GM23338 (cell line): ENCODE data around the gene RTEL1. TPM values are rescaled to one million over a fixed set of nuclear protein-coding genes. Genes with fewer than 3 reads are reported as not detected.

ENCODE experiments used
- ATAC-seq: fragments of 200-7000 bp; cut with Tn5 transposase; 3 replicates; pipeline ENCODE4 v1.9.1; 2020
- DNase-seq: peaks from one replicate; pipeline ENCODE4 v3.0.0-alpha.2; 2015; ENCODE audit warnings: low spot score
- H2AFZ ChIP-seq: fragments of 200-600 bp; sonication (generic); 2 replicates; pipeline ENCODE4 v1.8.0; 2016; ENCODE audit warnings: antibody characterized with exemption, mild to moderate bottlenecking, moderate library complexity
- H3F3A ChIP-seq: fragments of 200-600 bp; sonication (generic); replicated peaks from 2 replicates; pipeline ENCODE4 v1.8.0; 2017; ENCODE audit warnings: antibody characterized with exemption, mixed run types, low read depth
- H3K27ac ChIP-seq: fragments of 200-600 bp; sonication (generic); 2 replicates; pipeline ENCODE4 v1.6.1; 2016; ENCODE audit warnings: low read depth
- H3K27me3 ChIP-seq: fragments of 200-600 bp; sonication (generic); 2 replicates; pipeline ENCODE4 v1.8.0; 2016; ENCODE audit warnings: mild to moderate bottlenecking, mixed run types, moderate library complexity; ENCODE audit not compliant: insufficient read depth
- H3K36me3 ChIP-seq: fragments of 200-600 bp; sonication (generic); 2 replicates; pipeline ENCODE4 v1.8.0; 2016; ENCODE audit warnings: mild to moderate bottlenecking; ENCODE audit not compliant: insufficient read depth
- H3K4me1 ChIP-seq: fragments of 200-600 bp; sonication (generic); 2 replicates; pipeline ENCODE4 v1.8.0; 2016; ENCODE audit warnings: mild to moderate bottlenecking, moderate library complexity; ENCODE audit not compliant: insufficient read depth
- H3K4me2 ChIP-seq: fragments of 200-600 bp; sonication (generic); 2 replicates; pipeline ENCODE4 v1.7.1; 2017; ENCODE audit warnings: mixed run types
- H3K4me3 ChIP-seq: fragments of 200-600 bp; sonication (generic); 2 replicates; pipeline ENCODE4 v1.6.1; 2016; ENCODE audit warnings: mixed run types
- H3K79me2 ChIP-seq: fragments of 200-600 bp; sonication (generic); replicated peaks from 2 replicates; pipeline ENCODE4 v1.8.0; 2017; ENCODE audit warnings: mild to moderate bottlenecking; ENCODE audit not compliant: insufficient read depth
- H3K9me2 ChIP-seq: fragments of 200-600 bp; sonication (generic); 2 replicates; pipeline ENCODE4 v1.8.0; 2017; ENCODE audit not compliant: insufficient read depth
- H4K20me1 ChIP-seq: fragments of 200-600 bp; sonication (generic); replicated peaks from 2 replicates; pipeline ENCODE4 v1.8.0; 2017; ENCODE audit warnings: mild to moderate bottlenecking; ENCODE audit not compliant: insufficient read depth
- H3K27ac Mint-ChIP-seq: 2 replicates; pipeline ENCODE4 v1.8.0; 2020; ENCODE audit warnings: inconsistent platforms, mild to moderate bottlenecking, moderate library complexity, mixed read lengths
- H3K27me3 Mint-ChIP-seq: 3 replicates; pipeline ENCODE4 v1.8.0; 2022; ENCODE audit warnings: low read depth, mild to moderate bottlenecking, moderate library complexity, mixed read lengths, inconsistent platforms; ENCODE audit not compliant: insufficient read depth, poor library complexity
- H3K36me3 Mint-ChIP-seq: 3 replicates; pipeline ENCODE4 v1.8.0; 2021; ENCODE audit warnings: low read depth, mild to moderate bottlenecking, inconsistent platforms, moderate library complexity, mixed read lengths
- H3K4me1 Mint-ChIP-seq: 3 replicates; pipeline ENCODE4 v1.8.0; 2020; ENCODE audit warnings: mild to moderate bottlenecking, inconsistent platforms, mixed read lengths
- H3K4me3 Mint-ChIP-seq: 3 replicates; pipeline ENCODE4 v1.8.0; 2021; ENCODE audit warnings: moderate library complexity, mild to moderate bottlenecking, inconsistent platforms, mixed read lengths
- H3K9me3 Mint-ChIP-seq: 3 replicates; pipeline ENCODE4 v1.8.0; 2020; ENCODE audit warnings: moderate library complexity, mild to moderate bottlenecking, inconsistent platforms, mixed read lengths
- CREB1 ChIP-seq: fragments of 250-450 bp; sonication (Bioruptor Pico); IDR thresholded peaks from 2 replicates; pipeline ENCODE4 v1.5.0; 2020; ENCODE audit warnings: low read depth, mild to moderate bottlenecking, moderate library complexity
- CTCF ChIP-seq, 2 experiments: fragments of 200-600 bp in 1 of 2; sonication (generic) in 1 of 2; conservative IDR thresholded peaks; 2 replicates each; pipeline versions ENCODE4 v1.5.1 to v1.6.1; 2016 to 2017; ENCODE audit warnings: antibody characterized with exemption in 2 of 2, low read depth in 2 of 2, mild to moderate bottlenecking in 2 of 2, moderate library complexity in 1 of 2
- ETS1 ChIP-seq: IDR thresholded peaks from 2 replicates; pipeline ENCODE4 v1.6.1; 2016; ENCODE audit warnings: antibody characterized with exemption
- EZH2 ChIP-seq: fragments of 200-600 bp; sonication (generic); IDR thresholded peaks from one replicate; pipeline ENCODE4 v1.8.0; 2017; ENCODE audit warnings: antibody characterized with exemption, mild to moderate bottlenecking, low read depth; ENCODE audit not compliant: unreplicated experiment
- EZH2phosphoT487 ChIP-seq: fragments of 200-600 bp; sonication (generic); IDR thresholded peaks from one replicate; pipeline ENCODE4 v1.8.1; 2018; ENCODE audit warnings: antibody characterized with exemption; ENCODE audit not compliant: unreplicated experiment
- JUNB ChIP-seq: IDR thresholded peaks from one replicate; pipeline ENCODE4 v1.6.1; 2016; ENCODE audit warnings: antibody characterized with exemption; ENCODE audit not compliant: unreplicated experiment
- NANOG ChIP-seq: IDR thresholded peaks from 2 replicates; pipeline ENCODE4 v1.6.1; 2016; ENCODE audit warnings: antibody characterized with exemption, borderline replicate concordance
- POLR2AphosphoS5 ChIP-seq: IDR thresholded peaks from 2 replicates; pipeline ENCODE4 v1.6.1; 2016; ENCODE audit warnings: antibody characterized with exemption, low read depth
- REST ChIP-seq: IDR thresholded peaks from one replicate; pipeline ENCODE4 v1.6.1; 2018; ENCODE audit warnings: antibody characterized with exemption; ENCODE audit not compliant: unreplicated experiment
- STAT1 ChIP-seq: IDR thresholded peaks from one replicate; pipeline ENCODE4 v1.6.1; 2016; ENCODE audit warnings: antibody characterized with exemption; ENCODE audit not compliant: unreplicated experiment
- ZNF114 ChIP-seq: fragments of 250-450 bp; sonication (Bioruptor Pico); IDR thresholded peaks from 2 replicates; pipeline ENCODE4 v1.5.0; 2020; ENCODE audit warnings: mild to moderate bottlenecking, moderate library complexity
- ZNF331 ChIP-seq: fragments of 250-450 bp; sonication (Bioruptor Pico); IDR thresholded peaks from 2 replicates; pipeline ENCODE4 v1.5.0; 2020; ENCODE audit warnings: low read depth, mild to moderate bottlenecking, moderate library complexity
- polyA plus RNA-seq: library from polyadenylated mRNA; unstranded; fragments of >200 nt; fragmentation: Nextera tagmentation; extraction: Ambion mirVana; gene quantifications from 2 replicates; pipeline ENCODE4 v1.2.1, GENCODE V29; 2016
- total RNA-seq: library from RNA; depleted of rRNA; stranded (reverse); fragments of >200 nt; shearing (Covaris generic); gene quantifications from 2 replicates; pipeline ENCODE4 v1.2.3, GENCODE V29; 2014
- TF ChIP-seq, protein P1 (sequence below): fragments of 250-450 bp; sonication (Bioruptor Pico); IDR thresholded peaks from 2 replicates; pipeline ENCODE4 v1.5.0; 2020; ENCODE audit warnings: mild to moderate bottlenecking, moderate library complexity

Gene RTEL1
- total and polyA plus RNA-seq, 2 experiments from 2014 or later = 14.2 to 34.5 TPM

GRCh38 chr20:63690898-63691710 lies 33.0 kb downstream of the RTEL1 start:
- Histone ChIP-seq H3K79me2 (no peaks in the 10 kb centered on the region), H3K36me3 (no peaks in the 10 kb centered on the region), H3K27ac (no peak overlapping the region), H4K20me1 (no peaks in the 10 kb centered on the region), H3K4me2 (no peak overlapping the region), H3K27me3 (no peaks in the 10 kb centered on the region), H3K4me1 (no peaks in the 10 kb centered on the region), H2AFZ (no peak overlapping the region), H3K4me3 (no peak overlapping the region), H3K9me2 (no peaks in the 10 kb centered on the region), H3F3A (no peaks in the 10 kb centered on the region)
- H3K27me3 Mint-ChIP-seq = peaks cover 24% of the 10 kb centered on the region
- peaks cover 14% of the 10 kb centered on the region; the same call in 2 of the 3 replicates for H3K9me3 Mint-ChIP-seq
- ATAC-seq = no peak
- H3K27ac Mint-ChIP-seq = no peak overlapping the region
- H3K4me3 Mint-ChIP-seq = no peak overlapping the region
- H3K4me1 Mint-ChIP-seq = no peaks in the 10 kb centered on the region; the same call in 2 of the 3 replicates
- peaks cover 25% of the 10 kb centered on the region for H3K36me3 Mint-ChIP-seq
- no peak for DNase-seq
- TF ChIP-seq CREB1 (no peak), ZNF331 (CRISPR knock-in tag) (no peak), CTCF (conservative IDR thresholded peaks at IDR 0.05; ENCODE audit: low read depth in 2 of 2) (no peak), ETS1 (no peak), NANOG (no peak), POLR2AphosphoS5 (no peak), JUNB (no peak), EZH2 (no peak), ZNF114 (CRISPR knock-in tag) (no peak), STAT1 (no peak), EZH2phosphoT487 (no peak), REST (no peak)
- TF ChIP-seq, protein P1, sequence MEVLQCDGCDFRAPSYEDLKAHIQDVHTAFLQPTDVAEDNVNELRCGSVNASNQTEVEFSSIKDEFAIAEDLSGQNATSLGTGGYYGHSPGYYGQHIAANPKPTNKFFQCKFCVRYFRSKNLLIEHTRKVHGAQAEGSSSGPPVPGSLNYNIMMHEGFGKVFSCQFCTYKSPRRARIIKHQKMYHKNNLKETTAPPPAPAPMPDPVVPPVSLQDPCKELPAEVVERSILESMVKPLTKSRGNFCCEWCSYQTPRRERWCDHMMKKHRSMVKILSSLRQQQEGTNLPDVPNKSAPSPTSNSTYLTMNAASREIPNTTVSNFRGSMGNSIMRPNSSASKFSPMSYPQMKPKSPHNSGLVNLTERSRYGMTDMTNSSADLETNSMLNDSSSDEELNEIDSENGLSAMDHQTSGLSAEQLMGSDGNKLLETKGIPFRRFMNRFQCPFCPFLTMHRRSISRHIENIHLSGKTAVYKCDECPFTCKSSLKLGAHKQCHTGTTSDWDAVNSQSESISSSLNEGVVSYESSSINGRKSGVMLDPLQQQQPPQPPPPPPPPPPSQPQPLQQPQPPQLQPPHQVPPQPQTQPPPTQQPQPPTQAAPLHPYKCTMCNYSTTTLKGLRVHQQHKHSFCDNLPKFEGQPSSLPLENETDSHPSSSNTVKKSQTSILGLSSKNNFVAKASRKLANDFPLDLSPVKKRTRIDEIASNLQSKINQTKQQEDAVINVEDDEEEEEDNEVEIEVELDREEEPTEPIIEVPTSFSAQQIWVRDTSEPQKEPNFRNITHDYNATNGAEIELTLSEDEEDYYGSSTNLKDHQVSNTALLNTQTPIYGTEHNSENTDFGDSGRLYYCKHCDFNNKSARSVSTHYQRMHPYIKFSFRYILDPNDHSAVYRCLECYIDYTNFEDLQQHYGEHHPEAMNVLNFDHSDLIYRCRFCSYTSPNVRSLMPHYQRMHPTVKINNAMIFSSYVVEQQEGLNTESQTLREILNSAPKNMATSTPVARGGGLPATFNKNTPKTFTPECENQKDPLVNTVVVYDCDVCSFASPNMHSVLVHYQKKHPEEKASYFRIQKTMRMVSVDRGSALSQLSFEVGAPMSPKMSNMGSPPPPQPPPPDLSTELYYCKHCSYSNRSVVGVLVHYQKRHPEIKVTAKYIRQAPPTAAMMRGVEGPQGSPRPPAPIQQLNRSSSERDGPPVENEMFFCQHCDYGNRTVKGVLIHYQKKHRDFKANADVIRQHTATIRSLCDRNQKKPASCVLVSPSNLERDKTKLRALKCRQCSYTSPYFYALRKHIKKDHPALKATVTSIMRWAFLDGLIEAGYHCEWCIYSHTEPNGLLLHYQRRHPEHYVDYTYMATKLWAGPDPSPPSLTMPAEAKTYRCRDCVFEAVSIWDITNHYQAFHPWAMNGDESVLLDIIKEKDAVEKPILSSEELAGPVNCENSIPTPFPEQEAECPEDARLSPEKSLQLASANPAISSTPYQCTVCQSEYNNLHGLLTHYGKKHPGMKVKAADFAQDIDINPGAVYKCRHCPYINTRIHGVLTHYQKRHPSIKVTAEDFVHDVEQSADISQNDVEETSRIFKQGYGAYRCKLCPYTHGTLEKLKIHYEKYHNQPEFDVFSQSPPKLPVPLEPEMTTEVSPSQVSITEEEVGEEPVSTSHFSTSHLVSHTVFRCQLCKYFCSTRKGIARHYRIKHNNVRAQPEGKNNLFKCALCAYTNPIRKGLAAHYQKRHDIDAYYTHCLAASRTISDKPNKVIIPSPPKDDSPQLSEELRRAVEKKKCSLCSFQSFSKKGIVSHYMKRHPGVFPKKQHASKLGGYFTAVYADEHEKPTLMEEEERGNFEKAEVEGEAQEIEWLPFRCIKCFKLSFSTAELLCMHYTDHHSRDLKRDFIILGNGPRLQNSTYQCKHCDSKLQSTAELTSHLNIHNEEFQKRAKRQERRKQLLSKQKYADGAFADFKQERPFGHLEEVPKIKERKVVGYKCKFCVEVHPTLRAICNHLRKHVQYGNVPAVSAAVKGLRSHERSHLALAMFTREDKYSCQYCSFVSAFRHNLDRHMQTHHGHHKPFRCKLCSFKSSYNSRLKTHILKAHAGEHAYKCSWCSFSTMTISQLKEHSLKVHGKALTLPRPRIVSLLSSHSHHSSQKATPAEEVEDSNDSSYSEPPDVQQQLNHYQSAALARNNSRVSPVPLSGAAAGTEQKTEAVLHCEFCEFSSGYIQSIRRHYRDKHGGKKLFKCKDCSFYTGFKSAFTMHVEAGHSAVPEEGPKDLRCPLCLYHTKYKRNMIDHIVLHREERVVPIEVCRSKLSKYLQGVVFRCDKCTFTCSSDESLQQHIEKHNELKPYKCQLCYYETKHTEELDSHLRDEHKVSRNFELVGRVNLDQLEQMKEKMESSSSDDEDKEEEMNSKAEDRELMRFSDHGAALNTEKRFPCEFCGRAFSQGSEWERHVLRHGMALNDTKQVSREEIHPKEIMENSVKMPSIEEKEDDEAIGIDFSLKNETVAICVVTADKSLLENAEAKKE (CRISPR knock-in tag) = no peak
